Kidney glomerular epithelial cell (primary cell): ENCODE measurements around the gene MESP2.

ENCODE experiments used
- DNase-seq: peaks from one replicate; lab custom pipeline; 2025; lab: John Stamatoyannopoulos, UW

MESP2 gene

GRCh38 chr15:89802231-89802928, 26.2 kb downstream of the MESP2 start:
- no peak for DNase-seq

DNA sequence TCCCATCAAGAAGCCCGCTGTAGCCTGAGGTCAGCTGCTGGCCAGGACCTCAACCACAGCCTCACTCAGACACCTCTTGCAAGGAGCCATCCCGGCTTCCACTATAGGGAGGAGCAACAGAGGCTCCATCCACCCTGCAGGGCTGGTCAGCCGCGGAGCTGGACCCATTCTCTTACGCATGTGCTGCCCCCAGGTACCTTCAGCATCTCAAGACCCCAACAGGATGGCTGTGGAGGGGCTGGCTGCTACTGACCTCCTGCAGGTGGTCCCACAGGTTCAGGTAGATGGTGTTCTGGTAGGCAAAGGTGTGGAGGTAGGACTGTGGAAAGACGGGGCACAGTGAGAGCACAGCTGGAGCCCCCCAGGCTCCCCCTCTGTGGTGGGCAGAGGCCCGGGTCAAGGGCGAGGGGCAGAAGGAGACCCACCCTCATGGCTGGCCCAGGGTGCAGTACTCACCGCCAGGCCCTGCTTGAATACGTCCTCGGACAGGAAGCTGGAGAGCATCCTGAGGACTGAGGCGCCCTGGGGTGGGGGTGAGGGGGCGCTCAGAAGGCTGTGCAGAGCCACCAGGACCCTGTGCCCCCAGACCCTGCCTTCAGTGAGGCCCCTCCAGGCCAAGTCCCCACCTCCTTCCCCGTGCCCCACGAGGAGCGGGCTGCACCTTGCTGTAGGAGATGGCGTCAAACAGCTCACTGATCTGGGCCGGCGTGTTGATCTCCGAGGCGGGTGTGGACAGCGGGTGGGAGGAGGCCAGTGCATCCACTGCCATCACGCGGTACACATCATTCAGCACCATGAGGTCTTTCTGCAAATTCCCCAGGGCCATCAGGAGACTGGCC, 27.1 kb downstream of the MESP2 start:
- DNase-seq = no peak

- no peak for DNase-seq
These were observed 28.0 kb downstream of the MESP2 start for GRCh38 chr15:89803941-89804800.

GRCh38 chr15:89805241-89806209, 29.4 kb downstream of the MESP2 start:
- DNase-seq = no peak

DNA sequence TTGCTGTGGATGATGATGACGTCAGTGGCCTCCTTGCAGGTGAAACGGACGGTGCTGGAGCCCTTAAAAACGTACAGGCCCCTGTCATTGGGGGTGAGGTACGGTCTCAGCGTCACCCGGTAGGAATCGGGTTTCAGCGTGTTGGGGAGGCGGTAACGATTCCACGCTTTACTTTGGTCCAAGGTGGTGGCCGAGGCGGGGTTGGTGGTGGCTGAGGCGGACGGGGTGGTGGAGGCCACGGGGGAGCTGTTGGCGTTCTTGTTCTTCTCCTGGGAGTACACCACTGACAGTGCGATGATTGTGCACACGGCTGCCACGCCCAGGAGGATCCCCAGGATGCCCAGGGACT, 30.1 kb downstream of the MESP2 start:
- DNase-seq = no peak

- no peak for DNase-seq
These were observed 30.7 kb downstream of the MESP2 start for GRCh38 chr15:89806559-89807550.

DNA sequence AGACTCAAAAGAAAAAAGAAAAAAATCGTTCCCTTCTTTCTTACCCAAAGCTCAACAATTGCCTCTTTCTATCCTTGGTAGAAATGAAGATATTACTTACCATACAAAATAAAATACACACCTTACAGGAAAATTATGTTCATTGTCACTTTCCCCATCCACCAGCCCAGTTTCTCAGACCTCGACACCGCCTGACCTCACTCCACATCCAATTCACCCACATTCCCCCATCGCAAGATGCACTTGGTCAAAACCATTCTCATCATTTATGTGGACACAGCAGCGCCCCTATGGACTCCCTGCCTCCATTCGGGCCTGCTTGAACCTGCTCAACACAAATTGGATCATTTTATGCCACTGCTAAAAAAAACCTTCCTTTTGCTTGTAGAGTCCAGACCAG, 31.6 kb downstream of the MESP2 start:
- DNase-seq = no peak

GRCh38 chr15:89808160-89808870, 32.2 kb downstream of the MESP2 start:
- no peak for DNase-seq

GRCh38 chr15:89809093-89809786, 33.1 kb downstream of the MESP2 start:
- DNase-seq = no peak

GRCh38 chr15:89809787-89810148, 33.6 kb downstream of the MESP2 start:
- DNase-seq = no peak

GRCh38 chr15:89810837-89811236, 34.7 kb downstream of the MESP2 start:
- DNase-seq = no peak

DNA sequence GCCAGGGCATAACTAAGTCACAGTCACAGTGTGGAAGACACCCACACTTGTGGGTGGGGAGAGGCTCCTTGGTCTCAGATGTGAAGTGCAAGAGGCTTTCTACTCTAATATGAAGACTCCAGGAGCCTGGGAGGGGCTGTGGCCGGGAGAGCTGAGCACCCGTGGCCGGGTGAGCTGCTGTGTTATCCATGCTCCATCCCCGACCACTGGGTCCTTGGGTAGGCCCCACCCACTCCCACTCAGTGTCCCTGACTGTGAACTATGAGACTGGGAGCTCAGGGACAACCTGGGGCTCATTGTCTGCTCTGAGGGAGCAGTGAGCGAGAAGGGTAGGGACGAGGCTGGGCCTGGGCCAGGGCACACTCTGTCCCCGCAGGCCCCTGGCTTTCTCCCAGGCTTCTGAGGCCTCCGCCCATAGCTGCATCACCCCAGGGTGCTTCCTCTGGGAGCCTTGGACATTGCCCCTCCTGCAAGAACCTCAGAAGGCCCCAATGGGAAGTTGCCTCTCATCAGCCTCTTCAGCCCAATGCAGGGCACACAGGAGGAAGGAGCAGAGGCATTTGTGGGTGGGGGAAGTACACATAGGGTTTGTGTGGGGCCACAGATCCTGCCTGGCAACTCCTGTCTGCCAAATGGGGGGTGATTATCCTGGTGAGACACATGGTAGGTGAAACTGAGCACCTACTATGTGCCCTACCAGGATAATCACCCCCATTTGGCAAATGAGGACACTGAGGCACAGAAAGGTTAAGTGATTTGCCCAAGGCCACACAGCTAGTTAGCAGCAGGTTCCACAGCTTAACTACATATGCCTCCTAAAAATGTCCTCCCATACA, 36.1 kb downstream of the MESP2 start:
- DNase-seq = no peak

DNA sequence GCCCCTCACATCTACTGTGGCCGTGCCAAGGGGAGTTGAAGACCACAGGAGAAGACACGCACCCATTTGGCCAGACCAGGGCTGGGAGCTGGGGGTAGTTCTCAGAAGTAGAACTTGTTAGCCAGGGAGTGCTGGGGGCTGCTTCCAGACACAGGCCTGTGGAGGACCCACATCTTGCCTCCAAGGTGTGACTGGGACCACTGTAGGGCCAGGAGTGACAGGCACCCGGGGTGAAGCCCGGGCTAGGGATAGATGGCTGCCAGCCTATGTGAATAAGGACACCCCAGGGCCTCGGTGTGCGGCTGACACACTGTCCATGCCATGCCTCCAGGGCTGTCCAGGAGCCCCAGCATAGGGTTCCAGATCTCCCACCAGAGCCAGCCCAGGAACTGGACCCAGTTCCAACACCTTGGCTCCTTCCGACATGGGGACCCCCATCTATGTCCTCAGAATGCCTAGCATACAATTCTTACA, 36.8 kb downstream of the MESP2 start:
- DNase-seq = no peak

DNA sequence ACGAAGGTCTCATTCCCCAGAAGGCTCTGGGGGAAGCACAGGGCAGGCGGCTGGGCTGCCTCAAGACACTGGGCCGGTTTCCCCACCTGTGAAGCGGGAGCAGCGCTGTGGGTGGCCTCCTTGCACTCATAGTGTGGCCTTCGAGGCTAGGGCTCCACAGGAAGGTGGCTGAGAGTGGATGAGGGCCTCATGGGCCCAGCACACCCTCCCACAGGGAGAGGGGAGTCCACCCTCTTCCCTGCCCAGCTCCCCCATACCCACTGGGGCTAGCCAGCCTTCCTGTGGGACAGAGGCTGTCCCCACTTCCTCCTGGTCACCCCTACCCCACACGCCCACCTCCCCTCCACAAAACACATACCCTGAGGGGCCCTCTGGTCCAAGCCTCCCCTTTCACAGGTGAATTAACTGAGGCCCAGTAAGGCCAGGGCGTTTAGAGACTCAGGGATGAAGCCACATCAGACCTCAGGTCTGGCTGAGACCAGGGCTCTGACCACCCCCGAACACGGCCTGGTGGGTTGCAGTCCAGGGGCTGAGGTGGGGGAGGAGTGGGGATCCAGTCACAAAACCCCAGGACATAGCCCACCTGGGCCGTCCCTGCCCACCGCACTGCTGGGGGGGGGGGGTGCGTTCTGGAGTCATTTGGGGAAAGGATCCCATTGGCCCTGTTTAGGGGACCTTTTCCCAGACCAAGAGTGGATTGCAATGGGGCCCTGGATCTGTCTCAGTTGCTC, 37.4 kb downstream of the MESP2 start:
- DNase-seq = no peak

DNA sequence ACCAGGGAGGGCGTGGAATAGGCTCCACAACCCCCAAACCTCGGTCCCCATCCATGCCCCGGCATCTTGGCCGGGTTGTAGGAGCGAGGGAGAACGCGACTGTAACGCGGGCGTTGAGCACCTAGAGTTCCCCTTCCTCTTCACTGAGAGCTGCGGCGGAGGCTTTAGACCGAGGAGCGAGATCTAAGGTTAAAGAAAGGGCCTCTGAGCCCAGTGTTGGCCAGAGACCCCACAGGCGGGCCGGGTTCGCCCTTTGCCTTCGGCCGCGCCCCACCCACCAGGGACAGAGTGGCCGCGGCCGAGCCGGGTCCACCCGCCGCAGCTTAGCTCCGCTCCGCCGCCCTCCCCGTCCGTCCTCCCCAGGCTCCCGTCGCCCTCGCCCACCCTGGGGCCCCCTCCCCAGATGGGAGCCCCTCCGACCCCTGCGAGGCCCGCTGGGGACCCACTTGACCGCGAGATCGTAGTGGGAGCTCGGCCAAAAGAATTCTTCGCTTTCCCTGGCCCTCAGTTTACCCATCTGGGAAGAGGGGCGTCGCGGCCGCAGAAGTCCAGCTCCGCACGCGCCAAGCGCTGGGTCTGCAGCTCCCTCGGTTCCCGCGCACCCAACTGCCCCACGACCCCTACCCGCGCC, 38.1 kb downstream of the MESP2 start:
- no peak for DNase-seq

DNA sequence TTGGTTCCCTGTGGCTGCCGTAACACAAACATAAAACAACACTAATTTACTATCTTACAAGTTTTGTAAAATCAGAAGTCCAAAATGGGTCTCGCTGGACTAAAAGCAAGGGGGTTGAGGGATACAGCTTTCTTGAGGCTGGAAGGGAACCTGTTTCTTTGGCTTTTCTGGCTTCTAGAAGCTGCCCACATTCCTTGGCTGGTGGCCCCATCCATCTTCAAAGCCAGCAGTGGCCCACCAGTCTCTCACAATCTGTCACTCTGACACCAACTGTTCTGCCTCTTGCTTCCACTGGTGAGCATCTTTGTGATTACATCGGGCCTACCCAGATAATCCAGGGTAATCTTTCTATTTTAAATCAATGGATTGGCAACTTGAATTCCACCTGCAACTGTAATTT, 39.6 kb downstream of the MESP2 start:
- DNase-seq = no peak
